AG20443 (cell line): ENCODE measurements around the gene PNPLA1.

Experiments
- DNase-seq: peaks from one replicate; pipeline ENCODE4 v3.0.0; 2012; ENCODE audit warnings: low spot score, mixed read lengths

PNPLA1 gene

GRCh38 chr6:36285187-36285671, 15.4 kb downstream of the PNPLA1 start:
- DNase-seq = no peak

GRCh38 chr6:36285797-36286196, 15.9 kb downstream of the PNPLA1 start:
- no peak for DNase-seq

GRCh38 chr6:36286858-36287257, 17.0 kb downstream of the PNPLA1 start:
- DNase-seq = no peak

GRCh38 chr6:36289281-36289878, 19.5 kb downstream of the PNPLA1 start:
- DNase-seq = no peak

- DNase-seq = no peak
These were observed 21.1 kb downstream of the PNPLA1 start for GRCh38 chr6:36290668-36291620.

GRCh38 chr6:36292170-36292569, 22.3 kb downstream of the PNPLA1 start:
- no peak for DNase-seq

GRCh38 chr6:36296240-36296639, 26.4 kb downstream of the PNPLA1 start:
- DNase-seq = peak; percentile 62

GRCh38 chr6:36297051-36297450, 27.2 kb downstream of the PNPLA1 start:
- no peak for DNase-seq

- no peak for DNase-seq
These were observed 27.7 kb downstream of the PNPLA1 start for GRCh38 chr6:36297511-36297910.

GRCh38 chr6:36298027-36298426, 28.2 kb downstream of the PNPLA1 start:
- DNase-seq = no peak

GRCh38 chr6:36301085-36301658, 31.3 kb downstream of the PNPLA1 start:
- DNase-seq = no peak

GRCh38 chr6:36301781-36302180, 31.9 kb downstream of the PNPLA1 start:
- DNase-seq = no peak

GRCh38 chr6:36302227-36302976, 32.5 kb downstream of the PNPLA1 start:
- DNase-seq = peak; percentile 85

- no peak for DNase-seq
These were observed 36.0 kb downstream of the PNPLA1 start for GRCh38 chr6:36305885-36306284.

GRCh38 chr6:36306375-36306774, 36.5 kb downstream of the PNPLA1 start:
- no peak for DNase-seq

GRCh38 chr6:36308514-36308913, 38.7 kb downstream of the PNPLA1 start:
- DNase-seq = no peak

- DNase-seq = no peak
These were observed 39.3 kb downstream of the PNPLA1 start for GRCh38 chr6:36309203-36309602.

GRCh38 chr6:36309900-36310299, 40.0 kb downstream of the PNPLA1 start:
- no peak for DNase-seq

- no peak for DNase-seq
These were observed 43.2 kb downstream of the PNPLA1 start for GRCh38 chr6:36312854-36313648.

- DNase-seq = no peak
These were observed 43.7 kb downstream of the PNPLA1 start for GRCh38 chr6:36313649-36313936.

GRCh38 chr6:36314221-36315014, 44.6 kb downstream of the PNPLA1 start:
- no peak for DNase-seq
